SJCRH30 (cell line): ENCODE results near the gene LSM7. TPM values are rescaled to one million over a fixed set of nuclear protein-coding genes. Genes with fewer than 3 reads are reported as not detected.

ENCODE experiments used
- DNase-seq, 2 experiments: peaks; one replicate each; pipeline ENCODE4 v3.0.0-alpha.2; 2015 to 2020
- H3K27ac ChIP-seq: fragments of 250-450 bp; sonication (Bioruptor Pico); 2 replicates; pipeline ENCODE4 v1.5.1; 2020; ENCODE audit warnings: mild to moderate bottlenecking, moderate library complexity
- H3K27me3 ChIP-seq: fragments of 250-450 bp; sonication (Bioruptor Pico); 2 replicates; pipeline ENCODE4 v1.5.1; 2020; ENCODE audit warnings: mild to moderate bottlenecking, moderate library complexity
- H3K36me3 ChIP-seq: fragments of 250-450 bp; sonication (Bioruptor Pico); 2 replicates; pipeline ENCODE4 v1.5.1; 2020; ENCODE audit warnings: mild to moderate bottlenecking, moderate library complexity
- H3K4me1 ChIP-seq: fragments of 250-450 bp; sonication (Bioruptor Pico); 2 replicates; pipeline ENCODE4 v1.5.1; 2020; ENCODE audit warnings: mild to moderate bottlenecking, moderate library complexity
- H3K4me3 ChIP-seq: fragments of 250-450 bp; sonication (Bioruptor Pico); 2 replicates; pipeline ENCODE4 v1.5.1; 2020; ENCODE audit warnings: mild to moderate bottlenecking, moderate library complexity
- H3K9me3 ChIP-seq: fragments of 250-450 bp; sonication (Bioruptor Pico); replicated peaks from 2 replicates; pipeline ENCODE4 v1.5.1; 2020; ENCODE audit warnings: mild to moderate bottlenecking, moderate library complexity
- total RNA-seq: library from RNA; depleted of rRNA; stranded (reverse); fragments of >200 nt; shearing (Covaris generic); gene quantifications from 2 replicates; pipeline ENCODE4 v1.2.3, GENCODE V29; 2014; rRNA removed

Gene LSM7
- total RNA-seq, 1 experiment from 2014 or later = 179 TPM

DNA sequence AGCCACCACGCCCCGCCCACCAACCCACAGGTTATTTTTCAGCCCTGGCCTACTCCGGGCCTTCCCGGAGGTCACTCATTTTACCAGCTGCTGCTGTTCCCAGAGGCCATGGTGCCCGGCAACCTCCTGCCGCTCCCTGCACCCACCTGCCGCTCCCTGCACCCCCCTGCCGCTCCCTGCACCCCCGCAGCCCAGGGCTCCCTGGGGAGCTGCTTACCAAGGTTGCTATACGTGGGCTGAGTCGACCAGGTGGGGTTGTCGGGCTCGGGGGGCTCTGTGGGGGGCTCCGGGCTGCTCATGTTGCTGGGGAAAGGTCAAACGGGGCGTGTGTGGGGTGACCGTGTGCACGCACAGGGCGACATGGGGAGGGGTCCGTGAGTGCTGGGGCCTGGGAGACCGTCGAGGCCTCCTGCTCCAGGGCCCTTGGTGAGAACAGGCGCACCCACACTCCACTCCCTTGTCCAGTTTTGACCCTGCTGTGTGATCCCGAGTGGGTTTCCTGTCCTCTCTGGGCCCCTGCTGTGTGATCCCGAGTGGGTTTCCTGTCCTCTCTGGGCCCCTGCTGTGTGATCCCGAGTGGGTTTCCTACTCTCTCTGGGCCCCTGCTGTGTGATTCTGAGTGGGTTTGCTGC lies 47.6 kb downstream of the LSM7 start:
- Histone ChIP-seq H3K27me3 (no peaks in the 10 kb centered on the region), H3K4me1 (peaks cover 3% of the 10 kb centered on the region; the same call in 1 of the 2 replicates), H3K36me3 (no peaks in the 10 kb centered on the region), H3K9me3 (no peaks in the 10 kb centered on the region), H3K4me3 (no peak overlapping the region), H3K27ac (no peak overlapping the region)
- no peak for DNase-seq

DNA sequence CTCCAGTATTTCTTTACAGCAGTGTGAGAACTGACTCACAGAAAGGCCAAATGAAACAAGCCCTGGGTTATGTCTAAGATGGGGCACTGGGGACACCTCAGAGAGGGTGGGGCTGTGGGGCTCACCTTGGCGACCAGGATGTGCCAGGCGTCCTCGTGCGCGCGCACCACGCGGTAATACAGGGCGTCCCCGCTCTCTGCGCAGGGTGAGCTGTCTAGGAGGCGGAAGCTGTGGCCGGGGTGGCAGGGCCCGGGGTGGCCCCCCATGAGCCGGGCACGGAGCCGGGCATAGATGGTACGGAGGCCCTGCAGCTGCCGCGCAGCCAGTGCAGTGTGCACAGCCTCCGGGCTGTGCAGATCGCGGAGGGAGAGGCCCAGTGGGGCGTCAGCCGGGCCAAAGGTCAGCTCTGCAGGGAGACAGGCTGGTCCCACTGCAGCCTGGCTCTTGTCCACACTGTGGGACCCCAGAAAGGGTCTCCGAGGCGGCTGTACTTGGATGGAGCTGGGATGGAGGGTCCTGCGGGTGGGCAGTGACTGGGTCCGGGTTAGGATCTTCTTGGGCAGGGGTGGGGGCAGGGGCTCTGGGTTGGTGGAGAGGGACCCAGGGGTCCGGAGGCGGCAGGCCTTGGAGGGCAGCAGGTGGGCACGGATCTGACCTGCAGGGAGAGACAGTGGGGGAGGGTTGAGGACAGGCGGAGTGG lies 49.8 kb downstream of the LSM7 start:
- Histone ChIP-seq H3K9me3 (no peaks in the 10 kb centered on the region), H3K27ac (no peak overlapping the region), H3K4me3 (no peak overlapping the region), H3K27me3 (no peaks in the 10 kb centered on the region), H3K4me1 (peaks cover 3% of the 10 kb centered on the region; the same call in 1 of the 2 replicates), H3K36me3 (peaks cover 6% of the 10 kb centered on the region; the same call in 1 of the 2 replicates)
- no peak for DNase-seq

DNA sequence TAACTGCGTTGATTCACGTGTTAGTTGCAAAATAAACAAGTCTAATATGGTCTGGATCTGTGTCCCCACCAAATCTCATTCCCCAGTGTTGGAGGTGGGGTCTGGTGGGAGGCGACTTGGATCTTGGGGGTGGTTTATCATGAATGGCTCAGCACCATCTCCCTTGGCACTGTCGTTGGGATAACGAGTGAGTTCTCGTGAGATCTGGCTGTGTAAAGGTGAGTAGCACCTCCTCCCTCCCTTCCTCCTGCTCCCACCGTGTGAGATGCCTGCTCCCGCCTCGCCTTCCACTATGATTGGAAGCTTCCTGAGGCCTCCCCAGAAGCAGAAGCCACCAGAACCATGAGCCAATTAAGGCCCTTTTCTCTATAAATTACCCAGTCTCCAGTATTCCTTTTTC lies 51.2 kb downstream of the LSM7 start:
- Histone ChIP-seq H3K9me3 (no peaks in the 10 kb centered on the region), H3K4me3 (no peak overlapping the region), H3K27ac (no peak overlapping the region), H3K27me3 (no peaks in the 10 kb centered on the region), H3K4me1 (peaks cover 3% of the 10 kb centered on the region; the same call in 1 of the 2 replicates), H3K36me3 (peaks cover 20% of the 10 kb centered on the region)
- DNase-seq = no peak

DNA sequence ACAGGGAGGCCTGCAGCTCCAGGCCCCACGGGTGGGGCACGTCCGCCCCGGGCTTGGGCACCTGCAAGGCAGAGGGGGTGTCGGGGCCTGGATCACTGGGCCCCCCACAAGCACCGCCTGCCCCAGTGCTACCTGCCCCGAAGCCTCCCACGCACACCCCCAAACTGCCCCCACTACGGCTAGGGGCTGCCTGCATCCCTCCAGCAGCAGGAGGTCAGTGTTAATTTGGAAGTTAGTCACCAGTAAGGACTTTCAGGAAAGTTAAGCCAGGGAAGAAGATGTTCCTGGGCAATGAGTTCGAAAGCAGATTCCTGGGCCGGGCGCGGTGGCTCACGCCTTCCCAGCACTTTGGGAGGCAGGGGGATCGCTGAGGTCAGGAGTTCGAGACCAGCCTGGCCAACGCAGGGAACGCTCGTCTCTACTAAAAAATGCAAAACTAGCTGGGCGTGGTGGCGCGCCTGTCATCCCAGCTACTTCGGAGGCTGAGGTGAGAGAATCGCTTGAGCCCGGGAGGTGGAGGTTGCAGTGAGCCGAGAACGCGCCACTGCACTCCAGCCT lies 51.9 kb downstream of the LSM7 start:
- peaks cover 3% of the 10 kb centered on the region; the same call in 1 of the 2 replicates for H3K4me1 ChIP-seq
- no peak overlapping the region for H3K4me3 ChIP-seq
- no peak for DNase-seq
- peaks cover 26% of the 10 kb centered on the region for H3K36me3 ChIP-seq
- H3K9me3 ChIP-seq = no peaks in the 10 kb centered on the region
- H3K27me3 ChIP-seq = no peaks in the 10 kb centered on the region
- no peak overlapping the region for H3K27ac ChIP-seq

DNA sequence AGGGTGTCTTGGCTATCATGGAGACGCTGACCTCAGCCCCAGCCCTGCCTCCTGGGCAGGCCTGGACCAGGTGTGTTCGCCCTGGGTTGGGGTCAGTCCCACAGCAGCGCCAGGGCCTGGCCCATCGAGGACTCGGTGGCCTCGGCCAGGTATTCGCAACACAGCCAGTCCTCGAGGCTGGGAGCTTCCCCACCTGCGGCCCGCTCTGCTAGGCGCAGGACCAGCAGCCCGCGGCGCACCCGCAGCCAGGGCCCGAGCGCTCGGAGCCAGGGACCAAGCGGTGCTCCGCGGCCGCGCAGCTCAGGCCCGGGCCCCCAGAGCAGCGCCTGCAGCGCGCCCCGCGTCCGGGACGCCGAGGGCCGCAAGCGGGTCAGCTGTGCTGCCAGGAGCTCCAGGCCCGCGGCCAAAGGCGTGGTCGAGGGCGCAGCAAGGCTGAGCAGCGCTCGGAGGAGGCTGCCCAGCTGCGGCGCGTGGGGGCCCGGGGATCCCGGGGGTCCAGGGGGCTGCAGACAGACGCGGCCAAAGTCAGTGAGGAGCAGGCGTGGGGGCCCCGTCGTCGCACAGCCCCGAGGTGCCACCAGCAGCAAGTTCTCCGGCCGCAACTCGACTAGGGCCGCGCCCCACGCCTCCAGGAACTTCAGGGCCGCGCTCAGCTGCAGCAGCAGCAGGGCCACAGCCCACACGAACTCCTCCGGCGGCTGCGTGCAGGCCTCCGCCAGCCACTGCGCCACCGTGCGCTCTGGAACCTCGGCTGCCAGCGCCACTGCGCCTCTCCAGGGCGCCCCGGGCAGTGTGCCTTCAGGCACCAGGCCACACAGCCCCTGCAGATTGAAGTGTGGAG lies 52.6 kb downstream of the LSM7 start:
- no peak for DNase-seq
- H3K36me3 ChIP-seq = peaks cover 33% of the 10 kb centered on the region
- H3K27ac ChIP-seq = no peak overlapping the region
- no peaks in the 10 kb centered on the region for H3K27me3 ChIP-seq
- peaks cover 3% of the 10 kb centered on the region; the same call in 1 of the 2 replicates for H3K4me1 ChIP-seq
- no peak overlapping the region for H3K4me3 ChIP-seq
- H3K9me3 ChIP-seq = no peaks in the 10 kb centered on the region

DNA sequence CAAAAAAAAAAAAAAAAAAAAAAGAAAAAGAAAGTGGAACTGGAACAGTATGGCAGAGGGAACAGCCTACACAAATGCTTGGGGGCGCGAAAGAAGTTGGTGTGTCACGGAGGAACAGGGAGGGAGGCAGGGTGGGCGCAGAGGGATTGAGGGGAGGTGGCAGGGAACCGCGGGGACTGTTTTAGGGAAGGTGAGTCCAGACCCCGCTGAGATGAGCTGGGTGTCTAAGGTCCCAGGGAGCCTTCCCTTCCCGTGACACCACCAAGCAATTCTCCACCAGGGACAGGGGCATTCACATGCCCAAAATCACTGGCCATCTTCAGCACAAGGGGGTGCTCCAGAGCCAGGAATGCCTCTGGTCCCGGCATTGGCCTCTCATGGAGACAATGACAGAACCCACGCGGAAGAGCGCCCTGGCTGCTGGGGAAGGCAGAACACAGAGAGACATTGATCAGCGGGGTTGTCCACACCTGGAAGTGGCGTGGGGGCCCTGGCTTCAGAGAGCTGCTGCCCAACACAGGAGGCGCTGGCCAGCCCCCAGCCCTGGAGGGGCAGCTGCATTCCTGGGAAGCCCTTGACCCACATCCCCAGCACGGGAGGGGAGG lies 53.4 kb downstream of the LSM7 start:
- DNase-seq = peak; percentile 74 to 84
- Histone ChIP-seq H3K27me3 (no peaks in the 10 kb centered on the region), H3K9me3 (no peaks in the 10 kb centered on the region), H3K27ac (no peak overlapping the region), H3K4me1 (0 out of 2 replicates have a peak, but pooled peaks cover 3% of the 10 kb centered on the region), H3K4me3 (no peak overlapping the region), H3K36me3 (peaks cover 36% of the 10 kb centered on the region)

DNA sequence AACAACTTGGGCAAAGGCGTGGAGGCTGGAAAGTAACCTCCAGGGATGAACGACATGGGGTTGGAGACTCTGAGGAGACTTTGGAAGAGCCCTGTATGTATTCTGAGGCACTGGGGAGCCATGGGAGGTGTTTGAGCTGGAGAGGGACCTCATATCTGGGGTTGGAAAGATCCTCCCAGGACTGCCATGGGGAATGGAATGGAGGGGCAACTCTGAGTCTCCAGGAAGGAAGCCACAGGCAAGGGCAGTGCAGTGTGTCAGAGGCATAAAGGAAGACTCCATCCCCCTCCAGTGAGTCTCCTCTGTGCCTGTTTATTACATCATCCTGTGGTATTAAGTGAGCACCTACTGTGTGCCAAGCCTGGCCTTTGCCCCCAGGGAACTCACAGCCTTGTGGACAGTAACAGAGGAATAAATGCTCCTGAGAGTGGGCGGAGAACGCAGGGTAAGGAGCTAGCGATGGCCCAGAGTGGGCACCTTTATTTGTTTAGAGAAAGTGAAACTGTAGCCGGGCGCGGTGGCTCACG lies 54.1 kb downstream of the LSM7 start:
- H3K4me1 ChIP-seq = 0 out of 2 replicates have a peak, but pooled peaks cover 3% of the 10 kb centered on the region
- H3K9me3 ChIP-seq = no peaks in the 10 kb centered on the region
- peaks cover 36% of the 10 kb centered on the region for H3K36me3 ChIP-seq
- no peak overlapping the region for H3K27ac ChIP-seq
- DNase-seq = no peak
- no peak overlapping the region for H3K4me3 ChIP-seq
- H3K27me3 ChIP-seq = no peaks in the 10 kb centered on the region

DNA sequence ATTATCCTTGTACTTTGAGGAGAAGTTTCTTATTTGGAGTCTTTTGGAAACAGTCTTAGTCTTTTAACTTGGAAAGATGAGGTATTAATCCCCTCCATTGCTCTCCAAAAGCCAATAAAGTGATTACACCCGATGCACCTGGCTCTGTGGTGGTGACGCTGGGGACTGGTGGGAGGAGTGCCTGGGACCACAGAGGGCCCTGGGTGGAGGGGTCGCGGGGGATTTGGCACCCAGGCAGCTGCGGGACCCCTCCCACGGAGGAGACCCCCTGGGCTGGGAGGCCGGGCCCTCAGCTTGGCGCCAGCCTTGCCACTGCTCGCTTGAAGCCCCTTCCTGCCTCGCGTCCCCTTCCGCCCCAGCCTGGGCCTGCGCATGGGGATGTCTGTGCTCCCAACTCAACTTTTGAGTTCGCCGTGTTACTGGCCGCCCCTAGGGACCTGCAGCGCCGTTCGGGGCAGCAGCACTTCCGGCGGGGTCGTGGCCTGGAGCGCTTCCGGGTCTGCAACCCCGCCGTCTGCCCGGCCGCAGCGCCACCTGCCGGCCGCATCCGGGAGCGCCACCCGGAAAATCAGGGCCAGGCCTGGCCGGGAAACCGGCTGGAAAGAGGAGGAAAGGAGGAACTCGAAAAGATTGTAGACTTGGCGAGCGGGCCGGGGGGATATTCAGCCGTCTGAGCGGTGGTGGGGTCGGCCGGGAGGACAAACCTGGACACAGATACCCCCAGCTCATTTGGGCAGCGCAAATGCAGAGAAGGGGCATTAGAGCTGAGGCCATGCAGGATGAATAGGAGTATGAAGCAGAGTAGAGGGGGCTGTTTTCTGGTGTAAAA lies 54.8 kb downstream of the LSM7 start:
- Histone ChIP-seq H3K9me3 (no peaks in the 10 kb centered on the region), H3K4me1 (0 out of 2 replicates have a peak, but pooled peaks cover 6% of the 10 kb centered on the region), H3K4me3 (no peak overlapping the region), H3K27me3 (no peaks in the 10 kb centered on the region), H3K27ac (no peak overlapping the region), H3K36me3 (peaks cover 36% of the 10 kb centered on the region)
- peak; percentile 79 to 82 for DNase-seq

Other genes starting within 250 kb of the LSM7 start
- gene MOB3A, start 232.3 kb downstream of the LSM7 start, total RNA-seq = 6.9 and 9.2 TPM in 2 replicates
- gene IZUMO4, start 231.7 kb downstream of the LSM7 start, total RNA-seq = 0.38 TPM in 1 of 2 replicates, not detected in the other
- gene AP3D1, start 177.0 kb downstream of the LSM7 start, total RNA-seq = 101 and 107 TPM in 2 replicates
- gene DOT1L, start 164.7 kb downstream of the LSM7 start, total RNA-seq = 16.2 and 18.4 TPM in 2 replicates
- gene PLEKHJ1, start 92.3 kb downstream of the LSM7 start, total RNA-seq = 51.8 and 52.7 TPM in 2 replicates
- gene SF3A2, start 91.8 kb downstream of the LSM7 start, total RNA-seq = 44.5 and 49.1 TPM in 2 replicates
- 6.9 and 11.5 TPM in 2 replicates for gene AMH, start 79.3 kb downstream of the LSM7 start, total RNA-seq
- gene JSRP1, start 72.2 kb downstream of the LSM7 start, total RNA-seq = 40.1 and 50.2 TPM in 2 replicates
- 0.06 and 0.10 TPM in 2 replicates for gene PEAK3, start 46.4 kb downstream of the LSM7 start, total RNA-seq
- gene LINGO3, start 20.4 kb downstream of the LSM7 start, total RNA-seq = not detected in 2 replicates
- 7.7 and 14.3 TPM in 2 replicates for gene SPPL2B, start 98 bp upstream of the LSM7 start, total RNA-seq
- 0.04 TPM in 1 of 2 replicates, not detected in the other for gene TMPRSS9, start 31.7 kb upstream of the LSM7 start, total RNA-seq
- 35.7 and 49.3 TPM in 2 replicates for gene TIMM13, start 99.0 kb upstream of the LSM7 start, total RNA-seq
- gene LMNB2, start 128.4 kb upstream of the LSM7 start, total RNA-seq = 152 and 160 TPM in 2 replicates
- gene GADD45B, start 147.5 kb upstream of the LSM7 start, total RNA-seq = 2.6 and 2.8 TPM in 2 replicates